GM18498 (cell line): ENCODE data around the gene SPATA25.
"Not testable (repeated sequence)": the region's sequence is repeated elsewhere in the genome, so short reads cannot be mapped to it uniquely, and the experiment has no call there.

Experiments used
- ATAC-seq: cut with Tn5 transposase; IDR thresholded peaks from one replicate; pipeline ENCODE4 v1.9.1; 2021; ENCODE audit warnings: mild to moderate bottlenecking, moderate library complexity; ENCODE audit not compliant: unreplicated experiment

Gene SPATA25

DNA sequence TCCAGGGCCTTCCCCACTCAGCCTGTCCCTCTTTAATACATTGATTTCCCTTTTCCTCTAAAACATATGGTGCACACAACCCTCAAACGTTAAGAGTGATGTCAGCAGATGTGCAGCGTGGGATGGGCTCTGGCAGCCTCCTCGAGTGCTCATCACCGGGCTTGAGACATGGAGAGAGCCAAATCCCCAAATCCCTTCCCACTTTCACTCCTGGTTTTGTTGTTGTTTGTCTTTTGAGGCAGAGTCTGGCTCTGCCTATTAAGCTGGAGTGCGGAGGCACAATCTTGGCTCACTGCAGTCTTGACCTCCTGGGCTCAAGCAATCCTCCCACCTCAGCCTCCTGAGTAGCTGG lies 30.3 kb upstream of the SPATA25 start:
- no peak for ATAC-seq

DNA sequence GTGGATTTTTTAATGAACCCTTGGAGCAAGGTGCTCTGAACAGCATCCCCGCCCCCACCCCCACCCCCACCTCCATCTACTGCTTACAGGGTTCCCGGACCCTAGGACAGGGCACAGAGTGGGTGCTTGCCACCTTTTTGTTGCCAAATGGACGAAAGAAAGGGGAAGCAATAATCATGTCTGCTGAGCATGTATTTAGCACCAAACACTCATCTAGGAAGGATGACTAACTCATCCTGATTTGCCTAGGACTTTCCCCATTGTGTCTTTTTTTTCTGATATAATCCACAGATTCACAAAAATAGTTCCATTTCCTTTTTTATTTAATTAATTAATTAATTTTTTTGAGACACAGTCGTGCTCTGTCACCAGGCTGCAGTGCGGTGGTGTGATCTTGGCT lies 25.7 kb upstream of the SPATA25 start:
- no peak for ATAC-seq

DNA sequence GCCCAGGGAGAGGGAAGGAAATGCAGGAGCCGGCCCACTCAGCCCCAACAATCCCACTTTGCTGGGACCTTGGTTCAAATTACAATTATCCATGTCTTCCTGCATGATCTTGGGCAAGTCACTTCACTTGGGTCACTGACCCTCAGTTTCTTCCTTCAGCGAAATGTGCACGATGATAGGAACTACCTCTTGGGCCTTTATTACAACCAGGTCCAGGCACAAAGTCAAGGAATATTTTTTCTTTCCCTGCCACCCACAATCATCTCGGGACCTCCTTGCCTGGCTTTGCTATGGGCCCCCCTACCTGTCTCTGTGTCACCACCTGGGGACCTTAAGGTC lies 24.9 kb upstream of the SPATA25 start:
- no peak for ATAC-seq

DNA sequence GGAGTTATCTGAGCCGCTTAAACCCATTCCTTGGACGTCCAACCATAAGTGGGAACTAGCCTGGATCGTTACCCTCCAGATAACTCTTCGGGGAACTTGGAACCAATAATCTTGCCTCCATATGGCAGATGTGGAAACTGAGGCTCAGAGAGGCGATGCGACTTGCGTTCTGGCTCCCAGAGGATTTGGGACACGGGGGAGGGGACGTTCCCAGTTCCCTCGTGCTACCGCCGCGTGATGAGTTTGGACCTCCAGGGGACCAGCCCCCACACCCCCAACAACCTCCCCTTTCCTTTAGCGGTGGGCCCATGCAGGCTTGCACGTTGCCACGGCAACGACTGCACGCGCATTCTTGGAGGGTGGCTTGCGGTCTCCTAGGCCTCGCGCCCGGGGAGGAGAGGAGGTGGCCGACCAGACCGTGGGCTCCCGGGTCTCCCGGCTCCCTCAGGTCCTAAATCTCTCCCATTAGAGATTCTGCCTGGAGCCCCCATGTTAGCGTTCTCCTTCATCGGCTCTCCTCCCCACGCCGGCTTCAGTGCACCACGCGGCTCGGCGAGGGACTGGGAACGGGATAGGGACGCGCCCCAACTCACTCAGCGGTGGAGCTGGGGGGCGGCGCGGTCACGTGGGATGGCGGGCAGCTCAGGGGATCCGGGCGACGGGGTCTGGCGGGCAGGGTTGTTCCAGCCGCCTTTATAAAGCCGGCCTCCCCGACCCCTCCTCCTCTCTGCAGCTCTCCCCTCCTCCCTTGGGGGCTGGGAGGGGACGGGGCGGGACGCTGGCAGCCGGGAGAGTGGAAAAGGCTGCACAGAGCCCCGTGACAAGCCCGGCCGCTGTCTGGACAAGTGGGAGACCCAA lies 24.3 kb upstream of the SPATA25 start, which contains the start of gene PLTP:
Gene PLTP (minus strand): TSS at position 670 of the 858 bp plus-strand sequence. CDS start 703 bp downstream, outside the sequence.
- ATAC-seq = no peak

DNA sequence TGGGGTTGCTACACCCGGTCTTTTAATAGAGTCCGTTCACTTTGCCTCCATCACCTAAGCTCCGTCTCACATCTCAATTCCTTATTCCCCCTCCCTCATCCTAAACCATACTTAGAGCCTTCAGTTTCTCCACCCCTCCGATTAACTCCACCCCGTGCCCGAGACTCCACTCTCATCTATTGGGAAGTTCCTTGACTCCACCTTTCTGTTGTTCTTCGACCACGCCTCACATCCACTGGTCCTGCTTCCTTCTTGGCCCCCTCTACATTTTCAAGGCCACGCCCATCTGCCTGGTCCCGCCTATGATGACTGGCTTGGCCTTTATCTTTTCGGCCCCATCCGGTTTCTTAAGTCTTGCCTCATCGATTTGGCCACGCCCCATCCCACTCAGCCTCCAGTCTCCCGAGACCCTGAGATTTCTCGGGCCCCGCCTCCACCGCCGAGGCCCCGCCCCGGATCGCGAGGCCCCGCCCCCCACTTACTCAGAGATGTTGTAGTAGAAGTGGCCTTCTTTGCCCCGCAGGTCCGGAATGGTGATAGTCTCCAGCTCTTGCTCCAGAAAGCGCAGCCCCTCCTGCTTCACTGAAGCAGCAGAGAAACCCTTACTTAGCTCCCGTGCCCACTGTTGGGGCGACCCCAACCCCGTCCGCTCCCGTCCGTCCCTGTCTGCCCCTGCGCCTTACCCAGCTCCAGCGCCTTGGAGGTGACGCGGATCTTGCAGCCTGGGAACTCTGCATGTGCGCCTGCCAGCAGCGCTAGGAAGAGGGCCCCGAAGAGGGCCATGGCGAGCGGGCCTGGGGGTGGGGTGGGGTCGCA lies 23.5 kb upstream of the SPATA25 start:
- peak; percentile 92 for ATAC-seq

DNA sequence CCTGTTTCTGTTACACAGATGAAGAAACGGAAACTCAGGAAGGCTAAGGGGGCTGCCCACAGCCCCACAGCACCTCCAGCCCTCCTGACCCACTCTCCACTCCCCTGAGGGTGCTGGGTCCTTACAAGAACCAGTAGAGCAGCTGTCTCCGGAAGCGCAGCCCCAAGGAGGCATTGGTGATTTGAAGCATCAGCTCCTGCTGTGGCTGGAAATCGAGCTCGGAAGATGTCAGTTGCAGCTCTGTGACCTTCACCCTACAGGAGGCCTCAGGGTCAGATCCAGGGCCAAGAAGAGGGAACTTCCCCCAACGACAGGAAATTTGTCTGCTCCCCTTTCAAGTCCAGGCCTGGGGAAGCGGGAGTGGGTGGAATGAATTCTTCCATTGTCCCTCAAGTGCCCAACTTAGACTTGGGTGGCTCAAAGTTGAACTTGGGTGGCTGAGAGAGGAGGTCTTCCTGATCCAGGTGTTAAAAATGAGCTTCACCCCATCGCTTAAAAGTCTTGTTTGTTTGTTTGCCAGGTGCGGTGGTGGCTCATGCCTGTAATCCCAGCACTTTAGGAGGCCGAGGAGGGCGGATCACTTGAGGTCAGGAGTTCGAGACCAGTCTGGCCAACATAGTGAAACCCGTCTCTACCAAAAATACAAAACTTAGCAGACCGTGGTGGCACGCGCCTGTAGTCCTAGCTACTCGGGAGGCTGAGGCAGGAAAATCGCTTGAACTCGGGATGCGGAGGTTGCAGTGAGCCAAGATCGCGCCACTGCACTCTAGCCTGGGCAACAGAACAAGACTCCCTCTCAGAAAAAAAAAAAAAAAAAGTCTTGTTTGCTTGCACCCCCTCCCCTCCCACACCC lies 22.6 kb upstream of the SPATA25 start:
- no peak for ATAC-seq

DNA sequence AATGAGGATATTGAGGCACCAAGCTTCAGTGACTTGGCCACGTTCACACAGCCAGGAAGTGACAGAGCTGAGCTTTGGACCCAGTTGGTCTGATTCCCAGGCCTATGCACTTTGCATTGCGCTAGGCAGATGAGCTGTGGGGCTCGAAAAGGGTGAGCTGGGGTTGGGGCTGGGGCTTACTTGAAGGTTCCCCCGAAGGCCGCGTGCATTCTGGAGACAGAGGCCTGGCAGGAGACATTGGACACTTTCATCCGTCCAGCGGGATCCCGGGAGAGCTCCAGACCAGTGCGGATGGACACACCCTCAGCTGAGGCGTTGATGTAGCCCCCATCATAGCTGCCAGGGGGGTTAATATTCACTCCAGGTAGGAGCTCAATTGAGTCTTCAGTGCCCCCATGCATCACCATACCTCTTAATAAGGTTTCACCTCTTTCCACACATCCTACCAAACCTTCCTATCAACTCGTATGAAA lies 21.9 kb upstream of the SPATA25 start:
- no peak for ATAC-seq

DNA sequence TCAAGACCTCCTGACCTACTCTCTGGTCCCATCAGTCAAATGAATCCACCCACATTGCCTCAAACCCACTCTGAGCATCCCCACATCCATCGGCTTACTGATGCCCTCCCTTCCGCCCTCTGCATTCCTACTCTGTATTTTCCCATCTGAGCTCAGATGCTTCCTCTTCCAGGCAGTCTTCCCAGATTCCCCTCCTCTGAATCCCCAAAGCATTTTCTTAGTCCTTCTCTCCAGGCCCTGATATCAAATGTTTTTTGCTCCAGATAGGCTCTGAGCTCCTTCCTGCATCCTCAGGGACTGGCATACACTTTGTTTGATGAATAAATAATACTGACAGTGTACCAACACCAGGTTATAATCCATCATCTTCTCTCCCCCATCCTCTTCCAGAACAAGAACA lies 20.7 kb upstream of the SPATA25 start:
- ATAC-seq = no peak

DNA sequence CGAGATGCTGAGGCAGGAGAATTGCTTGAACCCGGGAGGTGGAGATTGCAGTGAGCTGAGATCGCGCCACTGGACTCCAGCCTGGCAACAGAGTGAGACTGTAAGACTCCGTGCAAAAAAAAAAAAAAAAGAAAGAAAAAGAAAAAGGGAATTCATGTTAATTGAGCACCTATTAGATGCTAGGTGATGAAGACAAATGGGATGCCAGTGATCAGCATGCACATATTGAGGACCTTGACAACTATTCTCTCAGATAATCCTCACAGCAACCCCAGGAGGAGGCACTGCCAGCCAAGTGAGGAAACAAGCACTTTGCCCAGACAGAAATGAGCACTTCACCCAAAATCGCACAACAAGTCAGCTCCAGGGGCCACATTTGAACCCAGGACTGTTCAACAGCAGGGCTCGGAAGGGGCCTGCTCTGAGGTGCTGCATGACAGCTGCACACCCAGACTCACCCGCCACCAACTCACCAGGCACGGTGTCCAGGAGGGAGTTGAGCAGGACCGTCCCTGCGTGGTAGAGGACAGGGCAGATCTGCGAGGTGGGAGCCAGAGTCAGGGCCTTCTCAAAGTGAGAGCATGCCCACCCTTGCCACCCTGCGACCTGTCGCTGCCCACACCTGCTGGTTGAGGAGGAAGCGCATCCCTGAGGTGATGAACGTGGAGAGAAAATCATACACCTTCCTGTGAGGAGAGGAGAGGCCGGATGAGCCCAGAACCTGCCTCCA lies 20.0 kb upstream of the SPATA25 start:
- no peak for ATAC-seq

DNA sequence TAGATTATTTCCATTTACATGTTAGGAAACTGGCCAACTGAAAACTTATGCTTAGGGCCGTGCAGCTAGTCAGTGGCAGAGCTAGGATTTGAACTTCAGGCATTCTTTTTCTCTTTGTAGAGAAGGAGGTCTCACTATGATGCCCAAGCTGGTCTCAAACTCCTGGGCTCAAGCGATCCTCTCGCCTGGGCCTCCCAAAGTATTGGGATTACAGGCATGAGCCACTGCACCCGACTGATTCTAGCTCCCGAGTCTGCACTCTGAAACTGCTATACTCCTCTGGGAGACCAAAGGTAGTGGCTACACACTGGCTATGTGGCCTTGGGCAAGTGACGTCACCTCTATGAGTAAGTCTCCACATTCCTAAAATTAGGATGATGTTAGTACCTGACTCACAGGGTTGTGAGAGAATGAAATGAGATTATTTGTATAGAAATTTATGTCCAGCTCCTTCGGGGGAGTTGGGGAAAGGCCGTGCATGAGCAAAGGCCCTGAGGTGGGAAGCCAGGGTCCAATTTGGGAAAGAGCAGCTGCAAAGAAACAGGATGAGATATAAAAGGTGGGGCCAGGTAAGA lies 18.2 kb upstream of the SPATA25 start:
- no peak for ATAC-seq

DNA sequence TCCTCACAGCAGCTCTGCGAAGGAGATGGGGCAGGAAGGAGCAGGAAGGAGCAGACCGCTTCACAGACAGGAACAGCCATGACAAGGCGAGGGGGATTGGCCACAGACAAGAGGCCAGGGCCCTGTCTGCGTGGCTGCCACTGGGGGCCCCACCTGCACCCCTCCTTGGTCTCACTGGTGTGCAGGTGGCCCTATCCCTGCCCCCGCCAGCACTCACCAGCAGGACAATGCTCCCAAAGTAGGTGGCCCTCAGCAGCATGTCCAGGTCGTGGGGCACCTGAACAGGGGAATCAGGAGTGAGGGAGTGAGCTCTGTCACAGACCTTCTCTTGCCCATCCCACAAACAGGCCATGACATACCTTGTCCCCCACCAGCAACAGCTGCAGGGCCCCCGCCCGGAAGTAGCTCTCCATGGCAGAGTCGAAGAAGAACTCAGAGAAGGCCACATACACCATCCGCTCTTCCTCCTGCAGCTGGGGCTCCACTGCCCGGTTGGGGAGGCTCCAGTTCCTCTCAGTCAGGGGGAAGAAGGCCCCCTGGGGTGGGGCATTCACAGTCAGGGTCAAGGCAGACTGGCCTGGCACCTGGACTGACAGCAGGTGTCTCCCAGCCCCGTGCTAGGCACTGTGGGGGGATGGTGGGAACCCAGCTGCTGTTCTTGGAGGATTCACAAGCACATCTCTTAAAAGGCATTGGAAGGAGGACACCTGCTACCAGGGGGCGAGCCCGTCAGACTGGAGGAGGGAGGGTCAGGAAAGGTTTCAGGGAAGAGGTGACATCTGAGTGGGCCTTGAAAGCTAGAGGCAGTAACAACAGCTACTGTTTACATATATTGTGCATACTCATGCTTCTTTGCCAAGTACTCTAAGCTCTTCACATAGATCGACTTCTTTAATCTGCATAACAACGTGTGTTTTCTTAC lies 17.4 kb upstream of the SPATA25 start:
- ATAC-seq = no peak

DNA sequence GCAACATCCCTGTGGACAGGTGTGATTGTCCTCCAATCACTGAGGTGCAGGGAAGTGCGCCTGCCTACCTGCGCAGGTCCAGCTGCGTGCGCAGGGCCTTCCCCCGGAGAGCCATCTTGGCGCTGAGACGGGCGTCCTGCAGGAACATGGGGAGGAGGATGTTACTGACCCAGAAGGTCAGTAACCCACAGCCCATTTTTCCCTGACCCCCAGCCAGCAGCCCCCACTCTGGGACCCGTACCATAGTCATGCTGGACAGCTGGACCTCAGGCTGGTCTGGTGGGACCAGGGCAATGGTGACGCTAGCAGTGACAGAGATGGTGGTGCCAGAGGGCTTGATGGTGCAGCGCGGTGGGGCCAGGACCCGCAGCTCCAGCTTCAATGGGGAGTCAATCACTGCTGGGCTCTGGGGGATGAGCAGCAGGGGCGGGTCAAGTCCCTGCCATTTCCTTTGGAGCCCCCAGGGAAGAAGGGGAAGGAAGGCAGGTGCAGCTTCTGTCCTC lies 14.8 kb upstream of the SPATA25 start:
- no peak for ATAC-seq

DNA sequence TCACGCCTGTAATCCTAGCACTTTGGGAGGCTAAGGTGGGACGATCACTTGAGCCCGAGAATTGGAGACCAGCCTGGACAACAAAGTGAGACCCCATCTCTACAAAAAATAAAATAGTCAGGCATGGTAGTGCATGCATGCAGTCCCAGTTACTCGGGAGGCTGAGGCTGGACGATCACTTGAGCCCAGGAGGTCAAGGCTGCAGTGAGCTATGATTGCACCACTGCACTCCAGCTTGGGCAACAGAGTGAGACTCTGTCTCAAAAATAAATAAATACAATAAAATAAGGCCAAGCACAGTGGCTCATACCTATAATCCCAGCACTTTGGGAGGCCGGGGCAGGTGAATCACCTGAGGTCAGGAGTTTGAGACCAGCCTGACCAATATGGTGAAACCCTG lies 13.9 kb upstream of the SPATA25 start:
- not testable (repeated sequence) for ATAC-seq

DNA sequence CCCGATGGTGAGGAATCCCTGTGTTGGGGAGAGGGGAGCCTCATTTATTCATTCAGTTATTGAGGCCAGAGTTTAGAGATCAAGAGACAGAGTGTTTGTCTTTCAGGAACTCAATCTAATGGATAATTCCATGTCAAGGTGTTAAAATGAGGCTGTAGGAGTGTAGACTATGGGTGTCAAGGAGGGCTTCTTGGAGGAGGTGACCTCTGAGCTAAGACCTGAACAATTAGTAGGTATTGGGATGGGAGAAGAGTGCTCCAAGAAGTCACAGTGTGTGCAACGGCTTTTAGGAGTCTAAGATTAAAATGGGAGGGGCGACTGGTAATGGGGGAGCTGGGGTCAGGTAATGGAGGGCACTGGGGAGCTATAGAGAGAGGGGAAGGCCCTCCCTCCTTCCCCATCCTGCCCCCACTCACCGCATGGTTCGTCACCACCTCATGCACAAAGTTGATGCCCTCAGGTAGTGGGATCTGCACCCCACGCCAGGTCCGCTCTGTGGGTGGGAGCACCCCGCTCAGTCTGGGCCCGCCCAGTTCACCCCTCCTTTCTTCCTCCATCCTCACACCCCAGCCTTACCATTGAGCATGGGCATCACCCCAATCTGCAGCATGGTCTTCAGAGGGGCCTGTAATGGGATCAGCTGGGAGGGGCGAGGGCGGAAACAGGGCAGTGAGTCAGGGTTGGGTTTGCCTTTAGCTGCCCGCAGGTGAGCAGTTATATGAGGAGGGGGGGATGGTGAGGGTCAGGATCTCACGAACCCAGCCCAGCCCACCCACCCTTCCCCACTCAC lies 11.8 kb upstream of the SPATA25 start:
- ATAC-seq = no peak

DNA sequence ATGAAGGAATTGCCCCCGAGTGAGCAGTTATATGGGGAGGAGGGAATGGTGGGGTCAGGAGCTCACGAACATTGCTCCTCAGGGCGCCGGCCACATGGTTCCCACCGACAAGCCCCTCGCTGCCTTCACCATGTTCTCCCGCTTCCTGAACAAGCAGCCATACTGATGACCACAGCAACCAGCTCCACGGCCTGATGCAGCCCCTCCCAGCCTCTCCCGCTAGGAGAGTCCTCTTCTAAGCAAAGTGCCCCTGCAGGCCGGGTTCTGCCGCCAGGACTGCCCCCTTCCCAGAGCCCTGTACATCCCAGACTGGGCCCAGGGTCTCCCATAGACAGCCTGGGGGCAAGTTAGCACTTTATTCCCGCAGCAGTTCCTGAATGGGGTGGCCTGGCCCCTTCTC lies 10.9 kb upstream of the SPATA25 start:
- ATAC-seq = no peak

DNA sequence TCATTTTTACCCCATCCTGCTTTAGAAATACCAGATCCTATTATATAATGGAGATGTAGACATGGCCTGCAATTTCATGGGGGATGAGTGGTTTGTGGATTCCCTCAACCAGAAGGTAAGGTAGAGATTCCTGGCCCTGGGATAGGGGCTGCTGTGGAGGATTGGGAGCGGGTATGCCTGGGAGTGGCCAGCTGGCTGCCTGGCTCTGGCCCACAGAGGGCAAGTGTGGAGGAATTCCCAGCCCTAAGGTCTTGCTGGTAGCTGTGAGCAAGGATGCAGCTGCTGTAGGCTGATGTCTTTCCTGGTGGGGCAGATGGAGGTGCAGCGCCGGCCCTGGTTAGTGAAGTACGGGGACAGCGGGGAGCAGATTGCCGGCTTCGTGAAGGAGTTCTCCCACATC lies 10.3 kb upstream of the SPATA25 start:
- ATAC-seq = no peak

DNA sequence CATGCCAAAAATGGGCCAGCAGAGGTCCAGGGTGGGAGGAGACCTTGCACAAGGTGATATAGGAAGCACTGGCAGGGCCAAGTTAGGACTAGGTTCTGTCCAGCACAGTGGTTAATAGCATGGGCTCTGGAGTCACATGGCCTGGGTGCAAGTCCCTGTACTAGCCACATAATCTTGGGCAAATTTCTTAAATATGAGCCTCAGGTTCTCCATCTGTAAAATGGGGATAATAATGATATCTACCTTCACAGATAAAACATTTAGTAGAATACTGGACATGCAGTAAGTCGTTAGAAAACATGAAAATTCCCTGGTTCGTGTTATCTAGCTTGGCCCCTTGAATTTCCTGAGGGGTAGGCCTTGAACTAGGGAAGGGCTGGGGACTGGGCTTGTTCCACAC lies 9.9 kb upstream of the SPATA25 start:
- ATAC-seq = no peak

DNA sequence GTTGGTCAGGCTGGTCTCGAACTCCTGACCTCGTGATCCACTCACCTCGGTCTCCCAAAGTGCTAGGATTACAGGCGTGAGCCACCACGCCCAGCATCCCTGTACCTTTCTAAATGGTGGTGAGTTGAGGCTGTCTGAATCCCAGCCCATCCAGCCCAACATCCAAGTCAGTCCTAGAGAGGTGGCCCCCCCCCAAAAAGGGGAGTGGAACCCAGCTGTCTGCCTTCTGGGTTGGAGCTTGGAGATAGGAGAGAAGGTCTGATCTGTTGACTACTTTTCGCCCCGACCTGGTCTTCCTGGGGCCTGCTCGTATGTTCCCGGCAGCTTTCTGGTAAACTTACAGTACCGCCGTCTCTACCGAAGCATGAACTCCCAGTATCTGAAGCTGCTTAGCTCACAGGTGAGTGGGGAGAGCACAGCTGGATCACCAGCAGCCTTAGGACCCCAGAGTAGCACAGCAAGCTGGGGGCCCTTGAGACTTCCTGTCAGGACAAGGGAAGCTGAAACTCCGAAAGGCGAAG lies 9.3 kb upstream of the SPATA25 start:
- ATAC-seq = no peak
